ENCODE measurements around the gene FAM13A.

FAM13A gene

GRCh38 chr4:88843067-88843685, 213.8 kb downstream of the FAM13A start:
- no peak for DNase-seq (ENCODE audit: low read depth)

- no peak for DNase-seq (ENCODE audit: low read depth)
Observed at GRCh38 chr4:88841635-88842034, 215.3 kb downstream of the FAM13A start.

GRCh38 chr4:88836216-88836615, 220.8 kb downstream of the FAM13A start:
- no peak for DNase-seq (ENCODE audit: low read depth)

- no peak for DNase-seq (ENCODE audit: low read depth)
Observed at GRCh38 chr4:88831031-88831430, 226.0 kb downstream of the FAM13A start.

GRCh38 chr4:88830598-88830997, 226.4 kb downstream of the FAM13A start:
- no peak for DNase-seq (ENCODE audit: low read depth)

GRCh38 chr4:88828842-88829571, 228.0 kb downstream of the FAM13A start:
- no peak for DNase-seq (ENCODE audit: low read depth)

GRCh38 chr4:88827442-88827841, 229.5 kb downstream of the FAM13A start:
- DNase-seq (ENCODE audit: low read depth): no peak

GRCh38 chr4:88826771-88827170, 230.2 kb downstream of the FAM13A start:
- DNase-seq (ENCODE audit: low read depth): no peak

- DNase-seq (ENCODE audit: low read depth): no peak
Observed at GRCh38 chr4:88825931-88826330, 231.1 kb downstream of the FAM13A start.

- DNase-seq (ENCODE audit: low read depth): no peak
Observed at GRCh38 chr4:88823058-88823919, 233.7 kb downstream of the FAM13A start.

GRCh38 chr4:88822034-88822789, 234.8 kb downstream of the FAM13A start:
- DNase-seq (ENCODE audit: low read depth): no peak

- DNase-seq (ENCODE audit: low read depth): no peak
Observed at GRCh38 chr4:88821522-88821921, 235.5 kb downstream of the FAM13A start.

- DNase-seq (ENCODE audit: low read depth): no peak
Observed at GRCh38 chr4:88820698-88821415, 236.1 kb downstream of the FAM13A start.

GRCh38 chr4:88819818-88820697, 236.9 kb downstream of the FAM13A start:
- DNase-seq (ENCODE audit: low read depth): no peak

- no peak for DNase-seq (ENCODE audit: low read depth)
Observed at GRCh38 chr4:88818631-88819470, 238.1 kb downstream of the FAM13A start.

- no peak for DNase-seq (ENCODE audit: low read depth)
Observed at GRCh38 chr4:88817740-88818139, 239.2 kb downstream of the FAM13A start.

- no peak for DNase-seq (ENCODE audit: low read depth)
Observed at GRCh38 chr4:88816360-88816759, 240.6 kb downstream of the FAM13A start.

GRCh38 chr4:88814043-88814617, 242.9 kb downstream of the FAM13A start:
- DNase-seq (ENCODE audit: low read depth): no peak

- DNase-seq (ENCODE audit: low read depth): no peak
Observed at GRCh38 chr4:88813013-88813412, 244.0 kb downstream of the FAM13A start.

All from stimulated activated CD8-positive, alpha-beta memory T cell treated with anti-CD3 and anti-CD28 coated beads, Interleukin-4, amount 100 ng/mL, for 24 hours (primary cell).